ENCODE results near the gene NDUFV2.

- TF ChIP-seq, protein P1, sequence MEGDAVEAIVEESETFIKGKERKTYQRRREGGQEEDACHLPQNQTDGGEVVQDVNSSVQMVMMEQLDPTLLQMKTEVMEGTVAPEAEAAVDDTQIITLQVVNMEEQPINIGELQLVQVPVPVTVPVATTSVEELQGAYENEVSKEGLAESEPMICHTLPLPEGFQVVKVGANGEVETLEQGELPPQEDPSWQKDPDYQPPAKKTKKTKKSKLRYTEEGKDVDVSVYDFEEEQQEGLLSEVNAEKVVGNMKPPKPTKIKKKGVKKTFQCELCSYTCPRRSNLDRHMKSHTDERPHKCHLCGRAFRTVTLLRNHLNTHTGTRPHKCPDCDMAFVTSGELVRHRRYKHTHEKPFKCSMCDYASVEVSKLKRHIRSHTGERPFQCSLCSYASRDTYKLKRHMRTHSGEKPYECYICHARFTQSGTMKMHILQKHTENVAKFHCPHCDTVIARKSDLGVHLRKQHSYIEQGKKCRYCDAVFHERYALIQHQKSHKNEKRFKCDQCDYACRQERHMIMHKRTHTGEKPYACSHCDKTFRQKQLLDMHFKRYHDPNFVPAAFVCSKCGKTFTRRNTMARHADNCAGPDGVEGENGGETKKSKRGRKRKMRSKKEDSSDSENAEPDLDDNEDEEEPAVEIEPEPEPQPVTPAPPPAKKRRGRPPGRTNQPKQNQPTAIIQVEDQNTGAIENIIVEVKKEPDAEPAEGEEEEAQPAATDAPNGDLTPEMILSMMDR (IDR thresholded peaks at IDR 0.05; ENCODE audit: low read depth, low read length): no peak
- TF ChIP-seq POLR2A (IDR thresholded peaks at IDR 0.05; ENCODE audit: extremely low read depth, insufficient read length) (no peak), MYC (IDR thresholded peaks at IDR 0.05; ENCODE audit: low read depth, low read length) (no peak), MAX (IDR thresholded peaks at IDR 0.05; ENCODE audit: low read depth, low read length) (no peak)
Measured at GRCh38 chr18:9139400-9140039, 37.0 kb downstream of the NDUFV2 start.

Data from NB4 (cell line).